ENCODE measurements around the gene CHGA. TPM values are rescaled to one million over a fixed set of nuclear protein-coding genes. Genes with fewer than 3 reads are reported as not detected.
A peak's percentile ranks its signal among the peaks of the same experiment; 100 is the strongest.

CHGA gene
- total and polyA plus RNA-seq, 10 of the 15 experiments (the other 5 are each of a cell fraction or from before 2014, with no cell fraction given): 0.11 to 0.23 TPM; not detected in 8

- H4K20me1 ChIP-seq (ENCODE audit: control insufficient read depth, insufficient read depth): no peaks in the 10 kb centered on the region
- H3K4me1 ChIP-seq (ENCODE audit: control insufficient read depth, insufficient read depth, low read length): no peaks in the 10 kb centered on the region
- WGBS (ENCODE audit: insufficient coverage, insufficient replicate concordance, low lambda C conversion rate, missing lambda C conversion rate): 94% methylated on average over 16 of the region's 16 CpGs
- no peaks in the 10 kb centered on the region for H3K79me2 ChIP-seq (ENCODE audit: control insufficient read depth, insufficient read depth, low read length)
- H3K4me2 ChIP-seq (ENCODE audit: control insufficient read depth, insufficient read depth): no peak overlapping the region
- ChIA-PET SMC1A (ENCODE audit: uncharacterized antibody, unreplicated experiment) (interaction anchor here (0.9 kb wide), 1 partner anchor 142 kb away, joined by 4 read pairs; no protein-coding TSS in a partner anchor), RAD21 (ENCODE audit: unreplicated experiment) (no interaction called here), CTCF (no interaction called here), POLR2A (no interaction called here)
- H3K9me3 ChIP-seq (replicated peaks; ENCODE audit: control insufficient read depth, insufficient read depth, low read length): peaks cover 11% of the 10 kb centered on the region; the same call in 2 of the 3 replicates
- no TSS peak for BruUV-seq (replicated peaks)
- TF ChIP-seq POLR2A (IDR thresholded peaks at IDR 0.05; ENCODE audit: low read depth, low read length): no peak
- no peak for TF ChIP-seq HDGF (IDR thresholded peaks at IDR 0.05)
- TF ChIP-seq ZBED1 (IDR thresholded peaks at IDR 0.05; ENCODE audit: borderline replicate concordance): no peak
- no peak for TF ChIP-seq JUND (IDR thresholded peaks at IDR 0.05; ENCODE audit: low read depth, low read length)
- TF ChIP-seq DPF2 (IDR thresholded peaks at IDR 0.05): no peak
- TF ChIP-seq ASH2L (IDR thresholded peaks at IDR 0.05; ENCODE audit: borderline replicate concordance, low read depth): no peak
- no peak overlapping the region for H3K4me3 ChIP-seq
- DNase-seq (ENCODE audit: low read depth, low spot score) (no peak), ATAC-seq (no peak), FAIRE-seq (no peak)
- no peaks in the 10 kb centered on the region for H3K27me3 ChIP-seq (replicated peaks in 1 of 2; ENCODE audit: control insufficient read depth in 2 of 2, insufficient read depth in 2 of 2, low read length in 1 of 2)
- no peak overlapping the region for H2AFZ ChIP-seq (ENCODE audit: control insufficient read depth, low read depth, low read length)
- intact Hi-C loops (cut with micrococcal nuclease; ENCODE audit: unreplicated experiment): no loop called here
- H3K27ac ChIP-seq (ENCODE audit: control insufficient read depth, insufficient read depth): no peak overlapping the region
- H3K36me3 ChIP-seq (ENCODE audit: control insufficient read depth in 2 of 2, insufficient read depth in 2 of 2, low read length in 1 of 2): peaks cover 0 to 9% of the 10 kb centered on the region in 2 experiments; a peak in 2 of 4 replicates
- in situ Hi-C loops (cut with MboI): no loop called here
- H3K9ac ChIP-seq (ENCODE audit: control insufficient read depth, insufficient read depth, low read length): no peak overlapping the region
Measured at GRCh38 chr14:92971601-92972180, 48.7 kb downstream of the CHGA start.

- H3K9ac ChIP-seq (ENCODE audit: control insufficient read depth, insufficient read depth, low read length): no peak overlapping the region
- H3K36me3 ChIP-seq (ENCODE audit: control insufficient read depth in 2 of 2, insufficient read depth in 2 of 2, low read length in 1 of 2): peaks cover 2 to 15% of the 10 kb centered on the region in 2 experiments; a peak in 2 of 4 replicates
- 79% methylated on average over 12 of the region's 12 CpGs for WGBS (ENCODE audit: insufficient coverage, insufficient replicate concordance, low lambda C conversion rate, missing lambda C conversion rate)
- FAIRE-seq (no peak), DNase-seq (ENCODE audit: low read depth, low spot score) (no peak), ATAC-seq (peak; percentile 50; the same call in 2 of the 3 replicates)
- no peaks in the 10 kb centered on the region for H3K4me1 ChIP-seq (ENCODE audit: control insufficient read depth, insufficient read depth, low read length)
- SMC1A ChIA-PET (ENCODE audit: uncharacterized antibody, unreplicated experiment): no interaction called here
- H4K20me1 ChIP-seq (ENCODE audit: control insufficient read depth, insufficient read depth): no peaks in the 10 kb centered on the region
- in situ Hi-C loops (cut with MboI) (no loop called here), intact Hi-C loops (cut with micrococcal nuclease; ENCODE audit: unreplicated experiment) (no loop called here)
- no peaks in the 10 kb centered on the region for H3K27me3 ChIP-seq (replicated peaks in 1 of 2; ENCODE audit: control insufficient read depth in 2 of 2, insufficient read depth in 2 of 2, low read length in 1 of 2)
- peaks cover 25% of the 10 kb centered on the region for H3K9me3 ChIP-seq (replicated peaks; ENCODE audit: control insufficient read depth, insufficient read depth, low read length)
- no peaks in the 10 kb centered on the region for H3K79me2 ChIP-seq (ENCODE audit: control insufficient read depth, insufficient read depth, low read length)
- CTCF ChIA-PET: interaction anchor here (0.8 kb wide), 1 partner anchor 99 kb away, joined by 4 read pairs; no protein-coding TSS in a partner anchor
- H3K4me3 ChIP-seq: no peak overlapping the region
- POLR2A ChIA-PET: no interaction called here
- no peak overlapping the region for H2AFZ ChIP-seq (ENCODE audit: control insufficient read depth, low read depth, low read length)
- RAD21 ChIA-PET (ENCODE audit: unreplicated experiment): no interaction called here
- no peak overlapping the region for H3K4me2 ChIP-seq (ENCODE audit: control insufficient read depth, insufficient read depth)
- H3K27ac ChIP-seq (ENCODE audit: control insufficient read depth, insufficient read depth): no peak overlapping the region
- BruUV-seq (replicated peaks): no TSS peak
- TF ChIP-seq POU2F2 (IDR thresholded peaks at IDR 0.05; ENCODE audit: borderline replicate concordance, low read depth, low read length) (no peak), ZBTB40 (IDR thresholded peaks at IDR 0.05; ENCODE audit: borderline replicate concordance) (no peak), RELB (IDR thresholded peaks at IDR 0.05; ENCODE audit: low read depth) (no peak), CBX3 (IDR thresholded peaks at IDR 0.05; ENCODE audit: borderline replicate concordance, low read depth) (no peak), STAT1 (conservative IDR thresholded peaks at IDR 0.05) (no peak), SIN3A (IDR thresholded peaks at IDR 0.05; ENCODE audit: low read depth, low read length) (no peak)
Measured at GRCh38 chr14:92973261-92973797, 50.4 kb downstream of the CHGA start.

All from GM12878 (cell line).